PFSK-1 (cell line): ENCODE measurements around the gene CR1.

Experiments used
- POLR2AphosphoS5 ChIP-seq: IDR thresholded peaks from 2 replicates; pipeline ENCODE4 v1.6.1; 2012; ENCODE audit warnings: low read depth, mild to moderate bottlenecking, control low read depth, low read length, moderate library complexity
- SIN3A ChIP-seq: IDR thresholded peaks from 2 replicates; pipeline ENCODE4 v1.6.1; 2012; ENCODE audit warnings: mild to moderate bottlenecking, low read length, moderate library complexity, borderline replicate concordance; ENCODE audit not compliant: insufficient read depth
- TAF1 ChIP-seq: IDR thresholded peaks from 2 replicates; pipeline ENCODE4 v1.6.1; 2012; ENCODE audit warnings: low read length, control low read depth, borderline replicate concordance; ENCODE audit not compliant: insufficient read depth
- TF ChIP-seq, protein P1 (sequence below), 2 experiments: IDR thresholded peaks; 2 replicates each; pipeline versions ENCODE4 v1.6.1 to v1.8.0; 2011 to 2012; ENCODE audit warnings: low read depth in 2 of 2, low read length in 2 of 2, control low read depth in 1 of 2, inconsistent platforms in 1 of 2, mild to moderate bottlenecking in 1 of 2, moderate library complexity in 1 of 2; ENCODE audit not compliant: insufficient read depth in 1 of 2

DNA sequence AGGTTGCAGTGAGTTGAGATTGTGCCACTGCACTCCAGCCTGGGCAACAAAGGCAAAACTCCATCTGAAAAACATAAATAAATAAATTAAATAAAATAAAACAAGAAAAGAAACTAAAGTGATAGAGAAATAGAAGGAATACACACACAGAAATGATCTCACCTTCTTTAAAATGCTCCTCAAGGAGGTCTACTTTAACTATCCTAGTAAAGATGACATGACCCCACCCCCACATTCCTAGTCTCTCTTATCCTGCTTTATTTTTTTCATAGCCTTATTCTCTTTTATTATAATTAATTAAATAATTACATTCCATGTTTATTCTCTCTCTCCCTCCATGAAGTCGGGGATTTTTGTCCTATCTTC lies 131.0 kb downstream of the CR1 start:
- TF ChIP-seq TAF1 (no peak), POLR2AphosphoS5 (no peak), SIN3A (no peak)
- TF ChIP-seq, protein P1, sequence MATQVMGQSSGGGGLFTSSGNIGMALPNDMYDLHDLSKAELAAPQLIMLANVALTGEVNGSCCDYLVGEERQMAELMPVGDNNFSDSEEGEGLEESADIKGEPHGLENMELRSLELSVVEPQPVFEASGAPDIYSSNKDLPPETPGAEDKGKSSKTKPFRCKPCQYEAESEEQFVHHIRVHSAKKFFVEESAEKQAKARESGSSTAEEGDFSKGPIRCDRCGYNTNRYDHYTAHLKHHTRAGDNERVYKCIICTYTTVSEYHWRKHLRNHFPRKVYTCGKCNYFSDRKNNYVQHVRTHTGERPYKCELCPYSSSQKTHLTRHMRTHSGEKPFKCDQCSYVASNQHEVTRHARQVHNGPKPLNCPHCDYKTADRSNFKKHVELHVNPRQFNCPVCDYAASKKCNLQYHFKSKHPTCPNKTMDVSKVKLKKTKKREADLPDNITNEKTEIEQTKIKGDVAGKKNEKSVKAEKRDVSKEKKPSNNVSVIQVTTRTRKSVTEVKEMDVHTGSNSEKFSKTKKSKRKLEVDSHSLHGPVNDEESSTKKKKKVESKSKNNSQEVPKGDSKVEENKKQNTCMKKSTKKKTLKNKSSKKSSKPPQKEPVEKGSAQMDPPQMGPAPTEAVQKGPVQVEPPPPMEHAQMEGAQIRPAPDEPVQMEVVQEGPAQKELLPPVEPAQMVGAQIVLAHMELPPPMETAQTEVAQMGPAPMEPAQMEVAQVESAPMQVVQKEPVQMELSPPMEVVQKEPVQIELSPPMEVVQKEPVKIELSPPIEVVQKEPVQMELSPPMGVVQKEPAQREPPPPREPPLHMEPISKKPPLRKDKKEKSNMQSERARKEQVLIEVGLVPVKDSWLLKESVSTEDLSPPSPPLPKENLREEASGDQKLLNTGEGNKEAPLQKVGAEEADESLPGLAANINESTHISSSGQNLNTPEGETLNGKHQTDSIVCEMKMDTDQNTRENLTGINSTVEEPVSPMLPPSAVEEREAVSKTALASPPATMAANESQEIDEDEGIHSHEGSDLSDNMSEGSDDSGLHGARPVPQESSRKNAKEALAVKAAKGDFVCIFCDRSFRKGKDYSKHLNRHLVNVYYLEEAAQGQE (IDR thresholded peaks at IDR 0.05; ENCODE audit: insufficient read depth in 1 of 2, low read depth in 2 of 2, low read length in 2 of 2): no peak
